Measurements from ENCODE around the gene FAM13C. TPM values are rescaled to one million over a fixed set of nuclear protein-coding genes. Genes with fewer than 3 reads are reported as not detected.

The FAM13C gene
- total RNA-seq, 4 donors from 2014 or later: 11.4 to 29.5 (median 22.0) TPM

DNA sequence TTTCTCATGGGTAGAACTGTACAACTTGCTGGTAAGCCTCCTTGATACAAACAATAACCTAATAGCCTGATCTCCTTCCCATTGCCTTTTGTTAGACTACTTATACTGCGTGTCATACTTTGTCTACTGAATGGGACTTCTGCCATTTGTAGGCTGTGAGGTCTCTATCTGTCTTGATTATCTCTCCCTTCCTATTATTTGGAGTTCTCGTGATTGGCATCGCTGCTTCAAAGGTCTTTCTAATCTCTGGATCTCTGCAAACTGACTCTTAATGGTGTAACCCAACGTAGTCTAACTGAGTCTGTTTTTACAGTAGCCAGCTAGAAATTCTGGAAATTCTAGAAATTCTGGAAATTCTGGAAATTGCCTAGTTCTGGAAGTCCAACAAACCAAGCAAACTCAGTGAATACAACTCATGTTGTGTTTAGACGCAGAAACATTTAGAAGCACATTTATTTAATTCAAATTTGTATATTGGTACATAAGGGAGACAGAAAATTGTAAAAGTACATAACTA lies 156.1 kb downstream of the FAM13C start:
- TF ChIP-seq, protein P1, sequence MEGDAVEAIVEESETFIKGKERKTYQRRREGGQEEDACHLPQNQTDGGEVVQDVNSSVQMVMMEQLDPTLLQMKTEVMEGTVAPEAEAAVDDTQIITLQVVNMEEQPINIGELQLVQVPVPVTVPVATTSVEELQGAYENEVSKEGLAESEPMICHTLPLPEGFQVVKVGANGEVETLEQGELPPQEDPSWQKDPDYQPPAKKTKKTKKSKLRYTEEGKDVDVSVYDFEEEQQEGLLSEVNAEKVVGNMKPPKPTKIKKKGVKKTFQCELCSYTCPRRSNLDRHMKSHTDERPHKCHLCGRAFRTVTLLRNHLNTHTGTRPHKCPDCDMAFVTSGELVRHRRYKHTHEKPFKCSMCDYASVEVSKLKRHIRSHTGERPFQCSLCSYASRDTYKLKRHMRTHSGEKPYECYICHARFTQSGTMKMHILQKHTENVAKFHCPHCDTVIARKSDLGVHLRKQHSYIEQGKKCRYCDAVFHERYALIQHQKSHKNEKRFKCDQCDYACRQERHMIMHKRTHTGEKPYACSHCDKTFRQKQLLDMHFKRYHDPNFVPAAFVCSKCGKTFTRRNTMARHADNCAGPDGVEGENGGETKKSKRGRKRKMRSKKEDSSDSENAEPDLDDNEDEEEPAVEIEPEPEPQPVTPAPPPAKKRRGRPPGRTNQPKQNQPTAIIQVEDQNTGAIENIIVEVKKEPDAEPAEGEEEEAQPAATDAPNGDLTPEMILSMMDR (IDR thresholded peaks at IDR 0.05; ENCODE audit: low read depth): no peak

Other genes starting within 250 kb of the FAM13C start
- under 1 TPM in 1 of 4 donors, not detected in 3; 0.22 TPM for gene PHYHIPL, start 185.9 kb downstream of the FAM13C start, total RNA-seq